ENCODE results near the gene TMEM45B. TPM values are rescaled to one million over a fixed set of nuclear protein-coding genes. Genes with fewer than 3 reads are reported as not detected.
A peak's percentile ranks its signal among the peaks of the same experiment; 100 is the strongest.
"Not testable (repeated sequence)": the region's sequence is repeated elsewhere in the genome, so short reads cannot be mapped to it uniquely, and the experiment has no call there.

Gene TMEM45B
- total and polyA plus RNA-seq, 2 of the 13 experiments (the other 11 are each of a cell fraction or from before 2014, with no cell fraction given) = 29.1 to 181 TPM

GRCh38 chr11:129770993-129771392 is 44.7 kb upstream of the TMEM45B start (continued):
- TF ChIP-seq ZNF543 (CRISPR knock-in tag; IDR thresholded peaks at IDR 0.05) = no peak
- TF ChIP-seq, protein P1, sequence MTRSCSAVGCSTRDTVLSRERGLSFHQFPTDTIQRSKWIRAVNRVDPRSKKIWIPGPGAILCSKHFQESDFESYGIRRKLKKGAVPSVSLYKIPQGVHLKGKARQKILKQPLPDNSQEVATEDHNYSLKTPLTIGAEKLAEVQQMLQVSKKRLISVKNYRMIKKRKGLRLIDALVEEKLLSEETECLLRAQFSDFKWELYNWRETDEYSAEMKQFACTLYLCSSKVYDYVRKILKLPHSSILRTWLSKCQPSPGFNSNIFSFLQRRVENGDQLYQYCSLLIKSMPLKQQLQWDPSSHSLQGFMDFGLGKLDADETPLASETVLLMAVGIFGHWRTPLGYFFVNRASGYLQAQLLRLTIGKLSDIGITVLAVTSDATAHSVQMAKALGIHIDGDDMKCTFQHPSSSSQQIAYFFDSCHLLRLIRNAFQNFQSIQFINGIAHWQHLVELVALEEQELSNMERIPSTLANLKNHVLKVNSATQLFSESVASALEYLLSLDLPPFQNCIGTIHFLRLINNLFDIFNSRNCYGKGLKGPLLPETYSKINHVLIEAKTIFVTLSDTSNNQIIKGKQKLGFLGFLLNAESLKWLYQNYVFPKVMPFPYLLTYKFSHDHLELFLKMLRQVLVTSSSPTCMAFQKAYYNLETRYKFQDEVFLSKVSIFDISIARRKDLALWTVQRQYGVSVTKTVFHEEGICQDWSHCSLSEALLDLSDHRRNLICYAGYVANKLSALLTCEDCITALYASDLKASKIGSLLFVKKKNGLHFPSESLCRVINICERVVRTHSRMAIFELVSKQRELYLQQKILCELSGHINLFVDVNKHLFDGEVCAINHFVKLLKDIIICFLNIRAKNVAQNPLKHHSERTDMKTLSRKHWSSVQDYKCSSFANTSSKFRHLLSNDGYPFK (CRISPR knock-in tag; IDR thresholded peaks at IDR 0.05; ENCODE audit: borderline replicate concordance) = no peak
- TF ChIP-seq ARID4A (CRISPR knock-in tag; IDR thresholded peaks at IDR 0.05; ENCODE audit: borderline replicate concordance) = no peak
- TF ChIP-seq FOXK1 (CRISPR knock-in tag; IDR thresholded peaks at IDR 0.05; ENCODE audit: borderline replicate concordance, low read depth) = no peak

DNA sequence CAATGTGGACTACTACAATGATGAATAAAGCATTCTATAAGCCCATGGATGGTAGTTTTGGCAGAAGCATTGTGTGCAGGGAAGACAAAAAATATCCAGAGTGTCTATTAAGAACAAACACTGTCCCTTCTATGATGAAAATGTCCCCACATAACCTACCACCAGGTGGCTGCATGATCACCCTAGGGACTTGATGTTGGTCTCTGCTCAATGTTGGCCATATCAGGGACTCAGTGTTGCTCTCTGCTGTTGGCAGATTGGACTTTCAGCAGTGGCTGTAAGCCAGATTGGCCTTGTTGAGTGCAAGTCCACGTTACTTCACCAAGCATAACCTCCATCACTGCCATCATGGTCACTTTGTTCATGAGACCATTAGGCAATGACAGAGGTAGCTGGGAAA is 44.2 kb upstream of the TMEM45B start:
- H3K36me3 ChIP-seq (replicated peaks in 1 of 2; ENCODE audit: control insufficient read depth in 1 of 2, insufficient read depth in 2 of 2, low read length in 2 of 2); H3K9me3 ChIP-seq (ENCODE audit: low read length); intact Hi-C loops (cut with micrococcal nuclease; ENCODE audit: unreplicated experiment); BruUV-seq (replicated peaks); H3K27me3 ChIP-seq (ENCODE audit: control insufficient read depth in 1 of 2, insufficient read depth in 2 of 2, low read length in 2 of 2); CTCF ChIA-PET (ENCODE audit: low intra/inter-chr PET ratio, low total read pairs); H3K27ac ChIP-seq (ENCODE audit: extremely low read length, insufficient read depth, low read length); in situ Hi-C loops (cut with HindIII; ENCODE audit: extremely low pct_ligation_motif_present, low pct_unique_long_range_greater_than_20kb); H3K4me3 ChIP-seq (replicated peaks in 1 of 3; ENCODE audit: insufficient read depth in 1 of 3, low read depth in 2 of 3, low read length in 3 of 3); H3K79me2 ChIP-seq (ENCODE audit: insufficient read depth, low read length); POLR2A ChIA-PET; H3K9ac ChIP-seq (ENCODE audit: insufficient read depth, low read depth, low read length); H2AFZ ChIP-seq (ENCODE audit: low read length); H3K4me2 ChIP-seq (ENCODE audit: low read depth, low read length); H4K20me1 ChIP-seq (ENCODE audit: insufficient read depth, low read length): not testable (repeated sequence)
- peak; percentile 88 for ATAC-seq
- peak; percentile 53 for FAIRE-seq
- WGBS (ENCODE audit: low lambda C conversion rate) = 40% methylated on average over 1 of the region's 1 CpG
- DNase-seq (ENCODE audit: low spot score) = peak; percentile 70
- peaks cover 36% of the 10 kb centered on the region for H3K4me1 ChIP-seq (ENCODE audit: insufficient read depth, low read length)
- peak; percentile 46; the same call in 1 of the 2 replicates for TF ChIP-seq SMC3 (IDR thresholded peaks at IDR 0.05; ENCODE audit: low read length)
- TF ChIP-seq, protein P2, sequence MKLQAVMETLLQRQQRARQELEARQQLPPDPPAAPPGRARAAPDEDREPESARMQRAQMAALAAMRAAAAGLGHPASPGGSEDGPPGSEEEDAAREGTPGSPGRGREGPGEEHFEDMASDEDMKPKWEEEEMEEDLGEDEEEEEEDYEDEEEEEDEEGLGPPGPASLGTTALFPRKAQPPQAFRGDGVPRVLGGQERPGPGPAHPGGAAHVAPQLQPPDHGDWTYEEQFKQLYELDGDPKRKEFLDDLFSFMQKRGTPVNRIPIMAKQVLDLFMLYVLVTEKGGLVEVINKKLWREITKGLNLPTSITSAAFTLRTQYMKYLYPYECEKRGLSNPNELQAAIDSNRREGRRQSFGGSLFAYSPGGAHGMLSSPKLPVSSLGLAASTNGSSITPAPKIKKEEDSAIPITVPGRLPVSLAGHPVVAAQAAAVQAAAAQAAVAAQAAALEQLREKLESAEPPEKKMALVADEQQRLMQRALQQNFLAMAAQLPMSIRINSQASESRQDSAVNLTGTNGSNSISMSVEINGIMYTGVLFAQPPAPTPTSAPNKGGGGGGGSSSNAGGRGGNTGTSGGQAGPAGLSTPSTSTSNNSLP (IDR thresholded peaks at IDR 0.05; ENCODE audit: low read depth, low read length) = 0 out of 2 replicates have a peak, but pooled peaks have one; percentile 20
- TF ChIP-seq CTCF (CRISPR knock-in tag; IDR thresholded peaks at IDR 0.05) = peak; percentile 60
- peak; percentile 60 for TF ChIP-seq ZMYM4 (CRISPR knock-in tag; IDR thresholded peaks at IDR 0.05)
- peak; percentile 68; the same call in 1 of the 2 replicates for TF ChIP-seq ZNF644 (CRISPR knock-in tag; IDR thresholded peaks at IDR 0.05; ENCODE audit: low read depth)
- TF ChIP-seq STAG1 (CRISPR knock-in tag; IDR thresholded peaks at IDR 0.05) = peak; percentile 45
- peak; percentile 52; the same call in 1 of the 2 replicates for TF ChIP-seq EHMT2 (IDR thresholded peaks at IDR 0.05; ENCODE audit: borderline replicate concordance, low read depth, low read length)
- peak; percentile 10; the same call in 1 of the 2 replicates for TF ChIP-seq HNF4A (CRISPR knock-in tag; IDR thresholded peaks at IDR 0.05)
